PC-9 (cell line): ENCODE results near the gene TRIM37. TPM values are rescaled to one million over a fixed set of nuclear protein-coding genes. Genes with fewer than 3 reads are reported as not detected.

Source experiments
- BruUV-seq: library from RNA; stranded (reverse); fragments of 400-500 nt; replicated peaks from 2 replicates; lab custom pipeline; 2021; lab: Mats Ljungman, UMichigan
- CTCF ChIA-PET: fragments of 300-600 bp; sonication (Branson Sonifier 250); formaldehyde crosslinking; loops from one replicate; lab custom pipeline; 2022; ENCODE audit warnings: antibody characterized with exemption; lab: Charles Lee
- POLR2A ChIA-PET: fragments of 300-600 bp; sonication (Branson Sonifier 250); formaldehyde crosslinking; loops from one replicate; lab custom pipeline; 2022; ENCODE audit warnings: antibody characterized with exemption; ENCODE audit not compliant: unreplicated experiment; lab: Charles Lee
- DNase-seq, 2 experiments: peaks; one replicate each; pipeline versions ENCODE4 v3.0.0 to v3.0.0-alpha.2; 2015 to 2022; ENCODE audit warnings: mixed read lengths in 1 of 2
- H2AFZ ChIP-seq: fragments of 200-600 bp; sonication (generic); 2 replicates; pipeline ENCODE4 v1.8.1; 2017; ENCODE audit warnings: antibody characterized with exemption
- H3F3A ChIP-seq: fragments of 200-600 bp; sonication (generic); 2 replicates; pipeline ENCODE4 v1.8.1; 2017; ENCODE audit warnings: antibody characterized with exemption, mild to moderate bottlenecking, low read depth; ENCODE audit not compliant: insufficient read depth
- H3K27ac ChIP-seq: fragments of 200-600 bp; sonication (generic); 2 replicates; pipeline ENCODE4 v1.6.1; 2016; ENCODE audit warnings: mixed run types
- H3K27me3 ChIP-seq: fragments of 200-600 bp; sonication (generic); 2 replicates; pipeline ENCODE4 v1.6.1; 2016; ENCODE audit warnings: low read depth, mixed run types; ENCODE audit not compliant: insufficient read depth
- H3K36me3 ChIP-seq: fragments of 200-600 bp; sonication (generic); 2 replicates; pipeline ENCODE4 v1.6.1; 2016; ENCODE audit warnings: low read depth, mixed run types
- H3K4me1 ChIP-seq: fragments of 200-600 bp; sonication (generic); replicated peaks from 2 replicates; pipeline ENCODE4 v1.6.1; 2016; ENCODE audit warnings: mixed run types; ENCODE audit not compliant: insufficient read depth
- H3K4me2 ChIP-seq: fragments of 200-600 bp; sonication (generic); 2 replicates; pipeline ENCODE4 v1.6.1; 2017; ENCODE audit warnings: mixed run types
- H3K4me3 ChIP-seq: fragments of 200-600 bp; sonication (generic); 2 replicates; pipeline ENCODE4 v1.6.1; 2016; ENCODE audit warnings: mixed run types
- H3K79me2 ChIP-seq: fragments of 200-600 bp; sonication (generic); 2 replicates; pipeline ENCODE4 v1.6.1; 2017; ENCODE audit warnings: low read depth, mixed run types
- H3K9me2 ChIP-seq: fragments of 200-600 bp; sonication (generic); 2 replicates; pipeline ENCODE4 v1.8.1; 2017; ENCODE audit warnings: mild to moderate bottlenecking; ENCODE audit not compliant: insufficient read depth
- H3K9me3 ChIP-seq: fragments of 200-600 bp; sonication (generic); 2 replicates; pipeline ENCODE4 v1.8.1; 2016; ENCODE audit warnings: low read depth; ENCODE audit not compliant: insufficient read depth
- H4K20me1 ChIP-seq: fragments of 200-600 bp; sonication (generic); 2 replicates; pipeline ENCODE4 v1.8.1; 2017; ENCODE audit not compliant: insufficient read depth
- EZH2 ChIP-seq: fragments of 200-600 bp; sonication (generic); IDR thresholded peaks from 2 replicates; pipeline ENCODE4 v1.8.0; 2017; ENCODE audit warnings: antibody characterized with exemption, low read depth
- intact Hi-C: fragments of 100-400 bp; cut with micrococcal nuclease; formaldehyde crosslinking; loops from one replicate; pipeline ENCODE4 v1.10.0; 2022; ENCODE audit not compliant: unreplicated experiment
- total RNA-seq: library from RNA; stranded (reverse); gene quantifications from 2 replicates; pipeline ENCODE4 v1.2.3, GENCODE V29; 2021
- TF ChIP-seq, protein P1 (sequence below): fragments of 200-600 bp; sonication (generic); conservative IDR thresholded peaks from 2 replicates; pipeline ENCODE4 v1.6.1; 2017; ENCODE audit warnings: mixed run types, antibody characterized with exemption, mild to moderate bottlenecking, moderate library complexity

TRIM37 gene
- total RNA-seq, 1 experiment from 2014 or later: 24.6 TPM

- no peaks in the 10 kb centered on the region for H3K4me1 ChIP-seq
- no peak overlapping the region for H2AFZ ChIP-seq
- no peaks in the 10 kb centered on the region; the same call in none of the 2 replicates for H3F3A ChIP-seq
- 0 out of 2 replicates have a peak, but pooled peaks cover 3% of the 10 kb centered on the region for H4K20me1 ChIP-seq
- CTCF ChIA-PET: no interaction called here
- no peaks in the 10 kb centered on the region for H3K9me3 ChIP-seq
- no peaks in the 10 kb centered on the region for H3K79me2 ChIP-seq
- no peak overlapping the region for H3K27ac ChIP-seq
- no peaks in the 10 kb centered on the region for H3K36me3 ChIP-seq
- BruUV-seq: no TSS peak
- no peak overlapping the region for H3K4me2 ChIP-seq
- no peak overlapping the region for H3K4me3 ChIP-seq
- POLR2A ChIA-PET: no interaction called here
- H3K9me2 ChIP-seq: no peaks in the 10 kb centered on the region
- intact Hi-C loops: no loop called here
- H3K27me3 ChIP-seq: no peaks in the 10 kb centered on the region
- TF ChIP-seq EZH2: no peak
- TF ChIP-seq, protein P1, sequence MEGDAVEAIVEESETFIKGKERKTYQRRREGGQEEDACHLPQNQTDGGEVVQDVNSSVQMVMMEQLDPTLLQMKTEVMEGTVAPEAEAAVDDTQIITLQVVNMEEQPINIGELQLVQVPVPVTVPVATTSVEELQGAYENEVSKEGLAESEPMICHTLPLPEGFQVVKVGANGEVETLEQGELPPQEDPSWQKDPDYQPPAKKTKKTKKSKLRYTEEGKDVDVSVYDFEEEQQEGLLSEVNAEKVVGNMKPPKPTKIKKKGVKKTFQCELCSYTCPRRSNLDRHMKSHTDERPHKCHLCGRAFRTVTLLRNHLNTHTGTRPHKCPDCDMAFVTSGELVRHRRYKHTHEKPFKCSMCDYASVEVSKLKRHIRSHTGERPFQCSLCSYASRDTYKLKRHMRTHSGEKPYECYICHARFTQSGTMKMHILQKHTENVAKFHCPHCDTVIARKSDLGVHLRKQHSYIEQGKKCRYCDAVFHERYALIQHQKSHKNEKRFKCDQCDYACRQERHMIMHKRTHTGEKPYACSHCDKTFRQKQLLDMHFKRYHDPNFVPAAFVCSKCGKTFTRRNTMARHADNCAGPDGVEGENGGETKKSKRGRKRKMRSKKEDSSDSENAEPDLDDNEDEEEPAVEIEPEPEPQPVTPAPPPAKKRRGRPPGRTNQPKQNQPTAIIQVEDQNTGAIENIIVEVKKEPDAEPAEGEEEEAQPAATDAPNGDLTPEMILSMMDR: no peak
- no peak for DNase-seq
Measured at GRCh38 chr17:59018019-59018418, 88.7 kb downstream of the TRIM37 start.

DNA sequence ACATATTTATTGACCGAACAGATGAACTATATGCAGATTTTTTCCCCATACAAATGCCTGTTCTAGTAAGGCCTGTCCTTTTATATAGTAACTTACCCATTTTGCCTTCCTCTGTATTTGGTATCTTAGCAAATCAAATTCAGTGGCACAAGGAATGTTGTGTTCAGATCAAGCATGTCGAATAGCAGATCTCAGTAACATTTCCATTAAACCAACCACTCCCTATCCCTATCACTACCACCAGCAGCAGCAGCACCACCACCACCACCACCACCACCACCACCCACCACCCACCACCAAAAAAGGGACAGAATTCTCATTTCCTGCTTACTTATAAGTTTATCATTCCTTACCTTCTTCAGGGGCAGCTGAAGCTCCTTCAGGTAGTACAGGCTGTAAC is 94.7 kb downstream of the TRIM37 start:
- intact Hi-C loops: no loop called here
- BruUV-seq: no TSS peak
- ChIA-PET CTCF (no interaction called here), POLR2A (no interaction called here)
- no peak overlapping the region for H3K27ac ChIP-seq
- no peaks in the 10 kb centered on the region for H3K9me2 ChIP-seq
- no peak for TF ChIP-seq EZH2
- TF ChIP-seq, protein P1: no peak
- DNase-seq: no peak
- no peaks in the 10 kb centered on the region; the same call in 1 of the 2 replicates for H3F3A ChIP-seq
- no peaks in the 10 kb centered on the region for H3K4me1 ChIP-seq
- no peak overlapping the region for H2AFZ ChIP-seq
- no peak overlapping the region for H3K4me3 ChIP-seq
- no peaks in the 10 kb centered on the region for H3K9me3 ChIP-seq
- H4K20me1 ChIP-seq: 0 out of 2 replicates have a peak, but pooled peaks cover 3% of the 10 kb centered on the region
- no peaks in the 10 kb centered on the region for H3K79me2 ChIP-seq
- 0 out of 2 replicates have a peak, but pooled peaks cover 6% of the 10 kb centered on the region for H3K36me3 ChIP-seq
- H3K4me2 ChIP-seq: no peak overlapping the region
- H3K27me3 ChIP-seq: no peaks in the 10 kb centered on the region

DNA sequence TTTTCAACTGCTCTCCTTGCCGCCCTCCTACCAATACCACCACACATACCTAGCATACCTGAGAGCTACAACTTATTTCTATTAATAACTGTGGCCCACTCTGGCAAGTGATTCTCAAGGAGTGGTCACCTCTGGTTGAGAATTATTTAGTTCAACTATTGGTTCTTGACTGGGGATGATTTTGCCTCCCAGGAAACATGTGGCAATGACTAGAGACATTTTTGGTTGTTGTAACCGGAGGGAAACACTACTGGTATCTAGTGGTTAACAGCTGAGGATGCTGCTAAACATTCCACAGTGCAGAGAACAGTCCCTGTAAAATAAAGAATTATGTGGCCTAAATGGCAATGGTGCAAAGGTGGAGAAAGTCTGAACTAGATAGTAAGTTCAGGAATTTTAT is 96.7 kb downstream of the TRIM37 start:
- Histone ChIP-seq H3F3A (peaks cover 10% of the 10 kb centered on the region; the same call in 1 of the 2 replicates), H3K4me3 (no peak overlapping the region), H3K4me1 (no peaks in the 10 kb centered on the region), H3K4me2 (no peak overlapping the region), H2AFZ (no peak overlapping the region), H3K27me3 (no peaks in the 10 kb centered on the region), H3K36me3 (0 out of 2 replicates have a peak, but pooled peaks cover 6% of the 10 kb centered on the region), H3K27ac (no peak overlapping the region), H3K79me2 (no peaks in the 10 kb centered on the region), H4K20me1 (0 out of 2 replicates have a peak, but pooled peaks cover 3% of the 10 kb centered on the region), H3K9me2 (no peaks in the 10 kb centered on the region), H3K9me3 (no peaks in the 10 kb centered on the region)
- no peak for DNase-seq
- intact Hi-C loops: no loop called here
- TF ChIP-seq, protein P1: no peak
- TF ChIP-seq EZH2: no peak
- ChIA-PET CTCF (no interaction called here), POLR2A (interaction anchor here (0.5 to 0.6 kb wide), 2 partner anchors 16 to 286 kb away, joined by 3 read pairs; no protein-coding TSS in a partner anchor)
- no TSS peak for BruUV-seq
